ENCODE measurements around the gene GNB1L.

Gene GNB1L

GRCh38 chr22:19896665-19897355 is 42.1 kb upstream of the GNB1L start:
- no peaks in the 10 kb centered on the region for H3K27me3 ChIP-seq (ENCODE audit: insufficient read depth, poor library complexity, severe bottlenecking)
- no peak overlapping the region for H3K27ac ChIP-seq (replicated peaks)
- H3K4me3 ChIP-seq (replicated peaks; ENCODE audit: insufficient read depth, low read length) = no peak overlapping the region
- DNase-seq (ENCODE audit: low read depth in 1 of 2, low spot score in 1 of 2) = no peak
- TF ChIP-seq POLR2AphosphoS5 (IDR thresholded peaks at IDR 0.05; ENCODE audit: low read depth) (no peak), REST (IDR thresholded peaks at IDR 0.05; ENCODE audit: insufficient replicate concordance, low read depth) (no peak), CTCF (IDR thresholded peaks at IDR 0.05; ENCODE audit: insufficient read depth, low read length) (no peak), SPI1 (IDR thresholded peaks at IDR 0.05; ENCODE audit: borderline replicate concordance, low read depth) (no peak), GABPA (IDR thresholded peaks at IDR 0.05; ENCODE audit: low read depth) (no peak)

- Histone ChIP-seq H3K27me3 (ENCODE audit: insufficient read depth, poor library complexity, severe bottlenecking) (no peaks in the 10 kb centered on the region), H3K4me3 (replicated peaks; ENCODE audit: insufficient read depth, low read length) (no peak overlapping the region), H3K27ac (replicated peaks) (no peak overlapping the region)
- DNase-seq (ENCODE audit: low read depth in 1 of 2, low spot score in 1 of 2) = no peak
- TF ChIP-seq REST (IDR thresholded peaks at IDR 0.05; ENCODE audit: insufficient replicate concordance, low read depth) = no peak
- TF ChIP-seq GABPA (IDR thresholded peaks at IDR 0.05; ENCODE audit: low read depth) = no peak
Observed at GRCh38 chr22:19895160-19895849, 40.6 kb upstream of the GNB1L start.

GRCh38 chr22:19893363-19893762 is 38.7 kb upstream of the GNB1L start:
- DNase-seq (ENCODE audit: low read depth in 1 of 2, low spot score in 1 of 2) = no peak
- TF ChIP-seq POLR2AphosphoS5 (IDR thresholded peaks at IDR 0.05; ENCODE audit: low read depth) (no peak), SPI1 (IDR thresholded peaks at IDR 0.05; ENCODE audit: borderline replicate concordance, low read depth) (no peak), CTCF (IDR thresholded peaks at IDR 0.05; ENCODE audit: insufficient read depth, low read length) (no peak), REST (IDR thresholded peaks at IDR 0.05; ENCODE audit: insufficient replicate concordance, low read depth) (no peak), GABPA (IDR thresholded peaks at IDR 0.05; ENCODE audit: low read depth) (no peak)
- Histone ChIP-seq H3K27me3 (ENCODE audit: insufficient read depth, poor library complexity, severe bottlenecking) (no peaks in the 10 kb centered on the region), H3K4me3 (replicated peaks; ENCODE audit: insufficient read depth, low read length) (no peak overlapping the region), H3K27ac (replicated peaks) (no peak overlapping the region)
